ELF-1 (cell line): ENCODE results near the gene CWF19L2.

Experiments used
- DNase-seq: peaks from one replicate; pipeline ENCODE4 v3.0.0-alpha.2; 2016; ENCODE audit warnings: low read depth, low spot score

CWF19L2 gene

DNA sequence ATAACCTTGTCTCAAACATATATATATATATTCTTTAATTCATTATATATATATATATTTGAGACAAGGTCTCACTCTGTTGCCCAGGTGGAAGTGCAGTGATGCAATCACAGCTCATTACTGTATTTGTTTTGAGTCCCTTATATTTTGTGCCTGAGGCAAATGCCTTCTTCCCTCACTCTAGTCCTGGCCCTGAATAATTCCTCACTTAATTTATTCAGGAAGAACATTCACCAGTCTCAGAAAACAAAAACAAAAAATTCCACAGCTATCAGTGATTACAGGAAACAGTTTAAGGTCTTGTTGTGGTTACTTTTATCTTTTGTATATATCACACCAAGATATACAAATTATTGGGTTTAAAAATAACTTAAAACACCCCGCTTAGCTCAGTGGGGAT is 155.7 kb downstream of the CWF19L2 start:
- peak; percentile 20 for DNase-seq

- DNase-seq: peak; percentile 90
Measured at GRCh38 chr11:107293677-107294344, 163.8 kb downstream of the CWF19L2 start.

GRCh38 chr11:107282195-107282594 is 175.4 kb downstream of the CWF19L2 start:
- no peak for DNase-seq
